WTC11 (cell line): ENCODE measurements around the gene MYH1. TPM values are rescaled to one million over a fixed set of nuclear protein-coding genes. Genes with fewer than 3 reads are reported as not detected.

Experiments
- ATAC-seq: fragments of 200-7000 bp; cut with Tn5 transposase; 2 replicates; pipeline ENCODE4 v1.10.0; 2021; ENCODE audit warnings: mild to moderate bottlenecking, moderate library complexity
- CTCF ChIA-PET: fragments of 300-600 bp; sonication (Branson Sonifier 250); formaldehyde crosslinking; loops from one replicate; lab custom pipeline; 2021; ENCODE audit warnings: antibody characterized with exemption; lab: Charles Lee
- POLR2A ChIA-PET: fragments of 350-600 bp; sonication (Branson Sonifier 250); formaldehyde crosslinking; loops from one replicate; lab custom pipeline; 2021; ENCODE audit warnings: antibody characterized with exemption; lab: Charles Lee
- DNase-seq: peaks from one replicate; pipeline ENCODE4 v3.0.0; 2021; ENCODE audit warnings: low spot score
- H3K27ac Mint-ChIP-seq: 2 replicates; pipeline ENCODE4 v1.8.0; 2021; ENCODE audit warnings: mixed read lengths
- H3K27me3 Mint-ChIP-seq: 2 replicates; pipeline ENCODE4 v1.8.0; 2021; ENCODE audit warnings: low read depth, mild to moderate bottlenecking, moderate library complexity, mixed read lengths
- H3K36me3 Mint-ChIP-seq: 2 replicates; pipeline ENCODE4 v1.8.0; 2021; ENCODE audit warnings: mixed read lengths
- H3K4me1 Mint-ChIP-seq: 2 replicates; pipeline ENCODE4 v1.8.0; 2022; ENCODE audit warnings: mixed read lengths
- H3K4me3 Mint-ChIP-seq: 2 replicates; pipeline ENCODE4 v1.8.0; 2021; ENCODE audit warnings: mild to moderate bottlenecking, moderate library complexity, mixed read lengths
- H3K9me3 Mint-ChIP-seq: 2 replicates; pipeline ENCODE4 v1.8.0; 2021; ENCODE audit warnings: mixed read lengths
- AFF4 ChIP-seq: sonication (generic); formaldehyde crosslinking; IDR thresholded peaks from 2 replicates; pipeline ENCODE4 v1.8.1; 2023; ENCODE audit warnings: mild to moderate bottlenecking, missing genetic modification reagents, borderline replicate concordance
- ETV6 ChIP-seq: sonication (generic); formaldehyde crosslinking; IDR thresholded peaks from 2 replicates; pipeline ENCODE4 v1.8.1; 2022; ENCODE audit warnings: mild to moderate bottlenecking, missing genetic modification reagents
- GRHL2 ChIP-seq: fragments of 250-450 bp; sonication (Bioruptor Pico); IDR thresholded peaks from 2 replicates; pipeline ENCODE4 v1.8.0; 2022; ENCODE audit warnings: mild to moderate bottlenecking, moderate library complexity; ENCODE audit not compliant: insufficient replicate concordance, severe bottlenecking
- GTF2I ChIP-seq: fragments of 250-450 bp; sonication (Bioruptor Pico); conservative IDR thresholded peaks from 2 replicates; pipeline ENCODE4 v1.4.0; 2021; ENCODE audit warnings: mild to moderate bottlenecking
- NR3C1 ChIP-seq: sonication (generic); formaldehyde crosslinking; conservative IDR thresholded peaks from 2 replicates; pipeline ENCODE4 v1.8.1; 2023; ENCODE audit warnings: low read depth, mild to moderate bottlenecking, missing genetic modification reagents
- PREB ChIP-seq: sonication (generic); formaldehyde crosslinking; IDR thresholded peaks from 2 replicates; pipeline ENCODE4 v1.8.1; 2022; ENCODE audit warnings: mild to moderate bottlenecking, missing genetic modification reagents, moderate library complexity, borderline replicate concordance
- PRRX2 ChIP-seq: fragments of 250-450 bp; sonication (Bioruptor Pico); IDR thresholded peaks from 2 replicates; pipeline ENCODE4 v1.8.0; 2021; ENCODE audit warnings: mild to moderate bottlenecking
- SMAD4 ChIP-seq: sonication (generic); formaldehyde crosslinking; IDR thresholded peaks from 2 replicates; pipeline ENCODE4 v1.8.0; 2022; ENCODE audit warnings: mild to moderate bottlenecking, missing genetic modification reagents
- TEAD4 ChIP-seq: sonication (generic); formaldehyde crosslinking; IDR thresholded peaks from 2 replicates; pipeline ENCODE4 v1.8.0; 2022; ENCODE audit warnings: mild to moderate bottlenecking, missing genetic modification reagents
- ZNF232 ChIP-seq: sonication (generic); formaldehyde crosslinking; IDR thresholded peaks from 2 replicates; pipeline ENCODE4 v1.8.0; 2022; ENCODE audit warnings: mild to moderate bottlenecking, missing genetic modification reagents
- ZNF317 ChIP-seq: sonication (generic); formaldehyde crosslinking; IDR thresholded peaks from 2 replicates; pipeline ENCODE4 v1.8.1; 2023; ENCODE audit warnings: low read depth, mild to moderate bottlenecking, moderate library complexity, missing genetic modification reagents, borderline replicate concordance
- ZNF671 ChIP-seq: fragments of 250-450 bp; sonication (Bioruptor Pico); IDR thresholded peaks from 2 replicates; pipeline ENCODE4 v1.8.0; 2021; ENCODE audit warnings: mild to moderate bottlenecking
- total RNA-seq: library from RNA; stranded (reverse); gene quantifications from 3 replicates; pipeline ENCODE4 v1.2.3, GENCODE V29; 2021
- TF ChIP-seq, protein P1 (sequence below): sonication (generic); formaldehyde crosslinking; conservative IDR thresholded peaks from 2 replicates; pipeline ENCODE4 v1.8.1; 2023; ENCODE audit warnings: mild to moderate bottlenecking, low read depth, missing genetic modification reagents, moderate library complexity
- TF ChIP-seq, protein P2 (sequence below): sonication (generic); formaldehyde crosslinking; IDR thresholded peaks from 2 replicates; pipeline ENCODE4 v1.8.0; 2022; ENCODE audit warnings: mild to moderate bottlenecking, missing genetic modification reagents
- TF ChIP-seq, protein P3 (sequence below): sonication (generic); formaldehyde crosslinking; IDR thresholded peaks from 2 replicates; pipeline ENCODE4 v1.8.0; 2022; ENCODE audit warnings: mild to moderate bottlenecking, missing genetic modification reagents
- TF ChIP-seq, protein P4 (sequence below): fragments of 250-450 bp; sonication (Bioruptor Pico); conservative IDR thresholded peaks from 2 replicates; pipeline ENCODE4 v1.9.0; 2021; ENCODE audit warnings: mild to moderate bottlenecking
- TF ChIP-seq, protein P5 (sequence below): sonication (generic); formaldehyde crosslinking; IDR thresholded peaks from 2 replicates; pipeline ENCODE4 v1.8.1; 2022; ENCODE audit warnings: low read depth, mild to moderate bottlenecking, moderate library complexity, missing genetic modification reagents, borderline replicate concordance
- TF ChIP-seq, protein P6 (sequence below): sonication (generic); formaldehyde crosslinking; IDR thresholded peaks from 2 replicates; pipeline ENCODE4 v1.8.1; 2022; ENCODE audit warnings: mild to moderate bottlenecking, moderate library complexity, missing genetic modification reagents
- TF ChIP-seq, protein P7 (sequence below): fragments of 250-450 bp; sonication (Bioruptor Pico); IDR thresholded peaks from 2 replicates; pipeline ENCODE4 v1.9.0; 2021; ENCODE audit warnings: moderate library complexity, mild to moderate bottlenecking, inconsistent platforms, borderline replicate concordance

Gene MYH1
- total RNA-seq, 1 experiment from 2014 or later: not detected

DNA sequence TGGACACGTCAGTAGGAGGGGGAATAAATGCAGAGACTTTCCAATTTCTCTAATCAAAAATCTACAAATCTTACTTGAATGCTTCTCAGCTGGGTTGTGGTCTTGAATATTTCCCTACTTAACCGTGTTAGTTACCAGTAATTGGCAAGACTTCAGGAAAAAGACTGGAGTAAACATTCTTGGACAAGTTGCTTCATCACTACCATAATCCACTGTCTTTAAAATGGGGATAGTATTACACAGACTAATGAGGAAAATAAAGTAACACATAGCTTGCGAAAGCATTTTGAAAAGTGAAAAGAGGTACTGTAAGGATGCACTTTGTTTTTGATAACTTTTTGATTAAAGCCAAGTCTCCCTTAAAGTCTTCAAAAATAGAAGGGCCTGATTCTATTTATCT lies 18.4 kb downstream of the MYH1 start:
- no peak overlapping the region for H3K4me3 Mint-ChIP-seq
- H3K27me3 Mint-ChIP-seq: no peaks in the 10 kb centered on the region
- CTCF ChIA-PET: no interaction called here
- POLR2A ChIA-PET: no interaction called here
- DNase-seq (no peak), ATAC-seq (no peak)
- TF ChIP-seq, protein P1, sequence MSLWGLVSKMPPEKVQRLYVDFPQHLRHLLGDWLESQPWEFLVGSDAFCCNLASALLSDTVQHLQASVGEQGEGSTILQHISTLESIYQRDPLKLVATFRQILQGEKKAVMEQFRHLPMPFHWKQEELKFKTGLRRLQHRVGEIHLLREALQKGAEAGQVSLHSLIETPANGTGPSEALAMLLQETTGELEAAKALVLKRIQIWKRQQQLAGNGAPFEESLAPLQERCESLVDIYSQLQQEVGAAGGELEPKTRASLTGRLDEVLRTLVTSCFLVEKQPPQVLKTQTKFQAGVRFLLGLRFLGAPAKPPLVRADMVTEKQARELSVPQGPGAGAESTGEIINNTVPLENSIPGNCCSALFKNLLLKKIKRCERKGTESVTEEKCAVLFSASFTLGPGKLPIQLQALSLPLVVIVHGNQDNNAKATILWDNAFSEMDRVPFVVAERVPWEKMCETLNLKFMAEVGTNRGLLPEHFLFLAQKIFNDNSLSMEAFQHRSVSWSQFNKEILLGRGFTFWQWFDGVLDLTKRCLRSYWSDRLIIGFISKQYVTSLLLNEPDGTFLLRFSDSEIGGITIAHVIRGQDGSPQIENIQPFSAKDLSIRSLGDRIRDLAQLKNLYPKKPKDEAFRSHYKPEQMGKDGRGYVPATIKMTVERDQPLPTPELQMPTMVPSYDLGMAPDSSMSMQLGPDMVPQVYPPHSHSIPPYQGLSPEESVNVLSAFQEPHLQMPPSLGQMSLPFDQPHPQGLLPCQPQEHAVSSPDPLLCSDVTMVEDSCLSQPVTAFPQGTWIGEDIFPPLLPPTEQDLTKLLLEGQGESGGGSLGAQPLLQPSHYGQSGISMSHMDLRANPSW (CRISPR knock-in tag): no peak
- TF ChIP-seq, protein P2, sequence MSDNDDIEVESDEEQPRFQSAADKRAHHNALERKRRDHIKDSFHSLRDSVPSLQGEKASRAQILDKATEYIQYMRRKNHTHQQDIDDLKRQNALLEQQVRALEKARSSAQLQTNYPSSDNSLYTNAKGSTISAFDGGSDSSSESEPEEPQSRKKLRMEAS (CRISPR knock-in tag): no peak
- TF ChIP-seq TEAD4 (CRISPR knock-in tag) (no peak), NR3C1 (no peak), ZNF232 (CRISPR knock-in tag) (no peak)
- TF ChIP-seq, protein P3, sequence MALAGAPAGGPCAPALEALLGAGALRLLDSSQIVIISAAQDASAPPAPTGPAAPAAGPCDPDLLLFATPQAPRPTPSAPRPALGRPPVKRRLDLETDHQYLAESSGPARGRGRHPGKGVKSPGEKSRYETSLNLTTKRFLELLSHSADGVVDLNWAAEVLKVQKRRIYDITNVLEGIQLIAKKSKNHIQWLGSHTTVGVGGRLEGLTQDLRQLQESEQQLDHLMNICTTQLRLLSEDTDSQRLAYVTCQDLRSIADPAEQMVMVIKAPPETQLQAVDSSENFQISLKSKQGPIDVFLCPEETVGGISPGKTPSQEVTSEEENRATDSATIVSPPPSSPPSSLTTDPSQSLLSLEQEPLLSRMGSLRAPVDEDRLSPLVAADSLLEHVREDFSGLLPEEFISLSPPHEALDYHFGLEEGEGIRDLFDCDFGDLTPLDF (CRISPR knock-in tag): no peak
- TF ChIP-seq, protein P4, sequence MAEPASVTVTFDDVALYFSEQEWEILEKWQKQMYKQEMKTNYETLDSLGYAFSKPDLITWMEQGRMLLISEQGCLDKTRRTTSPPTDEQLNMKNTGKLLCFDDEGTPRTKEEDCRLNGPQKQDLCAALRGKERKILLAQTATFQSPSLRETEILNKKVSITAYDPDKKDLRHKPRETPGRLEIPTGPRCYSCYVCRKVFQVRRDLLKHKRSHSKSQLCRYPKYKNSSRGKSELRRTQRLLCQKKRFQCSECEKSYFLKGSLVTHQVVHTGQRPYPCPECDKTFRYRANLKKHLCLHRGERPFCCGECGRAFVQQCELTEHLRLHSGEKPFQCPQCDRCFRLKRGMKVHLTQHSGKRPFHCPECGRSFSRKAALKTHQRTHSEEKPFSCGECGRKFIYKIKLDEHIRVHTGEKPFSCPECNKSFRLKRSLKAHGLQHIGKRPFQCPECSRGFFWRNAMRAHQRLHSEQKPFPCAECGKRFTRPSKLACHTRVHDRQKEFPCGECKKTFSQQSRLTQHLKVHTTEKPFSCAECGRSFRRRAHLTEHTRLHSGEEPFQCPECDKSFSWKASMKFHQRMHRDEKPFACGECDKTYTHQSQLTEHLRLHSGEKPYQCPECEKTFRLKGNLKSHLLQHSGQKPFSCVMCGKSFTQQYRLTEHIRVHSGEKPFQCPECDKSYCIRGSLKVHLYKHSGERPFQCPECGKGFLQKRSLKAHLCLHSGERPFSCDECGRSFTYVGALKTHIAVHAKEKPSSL (CRISPR knock-in tag): no peak
- H3K4me1 Mint-ChIP-seq: peaks cover 11% of the 10 kb centered on the region
- no peaks in the 10 kb centered on the region for H3K36me3 Mint-ChIP-seq
- no peak overlapping the region for H3K27ac Mint-ChIP-seq
- H3K9me3 Mint-ChIP-seq: peaks cover 16% of the 10 kb centered on the region

DNA sequence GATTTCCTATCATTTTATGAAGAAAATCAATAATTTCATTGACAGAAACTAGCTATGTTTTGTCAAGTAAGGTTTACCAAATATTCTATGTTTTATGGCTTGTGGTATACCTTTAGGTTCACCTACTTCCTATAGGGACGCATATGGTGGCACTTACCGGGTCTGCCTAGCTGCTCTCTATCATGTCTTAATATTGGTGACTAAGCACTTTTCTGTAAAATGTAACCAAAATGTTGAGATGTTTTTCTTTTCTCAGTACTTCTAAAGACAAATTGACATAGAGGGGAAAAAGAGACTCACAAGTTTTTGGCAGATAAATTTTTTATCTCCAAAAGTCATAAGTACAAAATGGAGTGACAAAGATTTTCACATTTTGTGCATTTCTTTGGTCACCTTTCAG lies 26.3 kb downstream of the MYH1 start:
- no peak for TF ChIP-seq ZNF317 (CRISPR knock-in tag)
- TF ChIP-seq, protein P5, sequence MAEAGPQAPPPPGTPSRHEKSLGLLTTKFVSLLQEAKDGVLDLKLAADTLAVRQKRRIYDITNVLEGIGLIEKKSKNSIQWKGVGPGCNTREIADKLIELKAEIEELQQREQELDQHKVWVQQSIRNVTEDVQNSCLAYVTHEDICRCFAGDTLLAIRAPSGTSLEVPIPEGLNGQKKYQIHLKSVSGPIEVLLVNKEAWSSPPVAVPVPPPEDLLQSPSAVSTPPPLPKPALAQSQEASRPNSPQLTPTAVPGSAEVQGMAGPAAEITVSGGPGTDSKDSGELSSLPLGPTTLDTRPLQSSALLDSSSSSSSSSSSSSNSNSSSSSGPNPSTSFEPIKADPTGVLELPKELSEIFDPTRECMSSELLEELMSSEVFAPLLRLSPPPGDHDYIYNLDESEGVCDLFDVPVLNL: no peak
- TF ChIP-seq, protein P6, sequence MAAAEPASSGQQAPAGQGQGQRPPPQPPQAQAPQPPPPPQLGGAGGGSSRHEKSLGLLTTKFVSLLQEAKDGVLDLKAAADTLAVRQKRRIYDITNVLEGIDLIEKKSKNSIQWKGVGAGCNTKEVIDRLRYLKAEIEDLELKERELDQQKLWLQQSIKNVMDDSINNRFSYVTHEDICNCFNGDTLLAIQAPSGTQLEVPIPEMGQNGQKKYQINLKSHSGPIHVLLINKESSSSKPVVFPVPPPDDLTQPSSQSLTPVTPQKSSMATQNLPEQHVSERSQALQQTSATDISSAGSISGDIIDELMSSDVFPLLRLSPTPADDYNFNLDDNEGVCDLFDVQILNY (CRISPR knock-in tag): no peak
- no peak for TF ChIP-seq SMAD4 (CRISPR knock-in tag)
- TF ChIP-seq ETV6 (CRISPR knock-in tag): no peak
- no peak for TF ChIP-seq GRHL2
- no peak for TF ChIP-seq GTF2I (CRISPR knock-in tag)
- TF ChIP-seq AFF4 (CRISPR knock-in tag): no peak
- TF ChIP-seq, protein P7, sequence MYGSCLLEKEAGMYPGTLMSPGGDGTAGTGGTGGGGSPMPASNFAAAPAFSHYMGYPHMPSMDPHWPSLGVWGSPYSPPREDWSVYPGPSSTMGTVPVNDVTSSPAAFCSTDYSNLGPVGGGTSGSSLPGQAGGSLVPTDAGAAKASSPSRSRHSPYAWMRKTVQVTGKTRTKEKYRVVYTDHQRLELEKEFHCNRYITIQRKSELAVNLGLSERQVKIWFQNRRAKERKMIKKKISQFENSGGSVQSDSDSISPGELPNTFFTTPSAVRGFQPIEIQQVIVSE: no peak
- no peak for TF ChIP-seq TEAD4 (CRISPR knock-in tag)
- TF ChIP-seq PREB (CRISPR knock-in tag): no peak
- TF ChIP-seq PRRX2 (CRISPR knock-in tag): no peak
- no peak for TF ChIP-seq ZNF671
- Mint-ChIP-seq H3K9me3 (peaks cover 59% of the 10 kb centered on the region), H3K27ac (no peak overlapping the region), H3K36me3 (peaks cover 27% of the 10 kb centered on the region), H3K4me3 (no peak overlapping the region), H3K27me3 (peaks cover 2% of the 10 kb centered on the region; the same call in 1 of the 2 replicates), H3K4me1 (no peaks in the 10 kb centered on the region)
- CTCF ChIA-PET: interaction anchor here (1.0 to 1.2 kb wide), 2 partner anchors 123 to 137 kb away, joined by 3 to 6 read pairs; no protein-coding TSS in a partner anchor
- no peak for DNase-seq
- ATAC-seq: no peak
- POLR2A ChIA-PET: no interaction called here
